Subcutaneous adipose tissue (tissue), 4 donors: Measurements from ENCODE around the gene SPA17. TPM values are rescaled to one million over a fixed set of nuclear protein-coding genes. Genes with fewer than 3 reads are reported as not detected.

Source experiments
- CTCF ChIP-seq: fragments of 450-650 bp; IDR thresholded peaks from one replicate; pipeline ENCODE4 v1.5.1; 2016; ENCODE audit warnings: low read depth, mild to moderate bottlenecking, control low read depth, antibody characterized with exemption, moderate library complexity
- total RNA-seq, 4 donors: library from RNA; depleted of rRNA; stranded (reverse); fragments of >200 nt; gene quantifications; one replicate each; pipeline ENCODE4 v1.1.0, GENCODE V29; 2016

The SPA17 gene
- total RNA-seq, 4 donors from 2014 or later: 0.94 to 5.3 (median 1.5) TPM

DNA sequence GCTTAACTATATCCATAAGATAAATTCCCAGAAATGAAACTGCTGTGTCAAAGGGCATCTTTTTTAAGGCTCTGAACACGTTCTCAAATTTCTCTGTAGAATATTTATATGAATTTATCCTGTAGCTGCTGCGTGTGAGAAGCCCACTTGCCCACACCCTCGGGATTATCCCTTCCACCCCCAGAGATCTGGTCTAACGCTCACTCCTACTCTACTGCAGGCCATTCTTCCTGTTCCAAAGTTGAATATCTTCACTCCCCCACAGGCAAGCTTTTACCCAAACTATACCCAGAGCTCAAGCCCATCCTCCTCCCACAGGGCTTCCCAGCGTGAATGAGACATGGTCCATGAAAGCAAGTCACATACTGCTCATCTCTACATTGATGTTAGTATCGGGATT is 25.1 kb upstream of the SPA17 start:
- TF ChIP-seq CTCF: no peak

GRCh38 chr11:124656774-124657630 is 16.7 kb upstream of the SPA17 start:
- no peak for TF ChIP-seq CTCF

DNA sequence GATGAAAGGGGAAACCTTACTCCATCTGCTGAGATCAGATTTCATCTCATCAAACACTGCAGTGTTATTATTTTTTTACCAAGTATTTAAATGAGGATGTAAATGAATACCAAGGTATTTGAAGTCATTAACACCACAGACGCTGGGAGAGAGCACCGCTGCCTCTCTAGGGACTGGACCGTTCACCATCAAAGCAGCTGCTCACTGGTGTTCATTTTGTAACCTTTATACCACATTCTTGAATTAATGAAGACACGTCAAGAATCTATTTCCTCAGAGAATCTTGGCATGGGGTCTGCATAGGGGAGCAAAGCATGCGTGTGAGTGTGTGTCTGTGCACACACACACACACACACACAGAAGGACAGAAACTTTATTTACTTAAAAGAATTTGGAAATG is 15.8 kb upstream of the SPA17 start:
- TF ChIP-seq CTCF: no peak

DNA sequence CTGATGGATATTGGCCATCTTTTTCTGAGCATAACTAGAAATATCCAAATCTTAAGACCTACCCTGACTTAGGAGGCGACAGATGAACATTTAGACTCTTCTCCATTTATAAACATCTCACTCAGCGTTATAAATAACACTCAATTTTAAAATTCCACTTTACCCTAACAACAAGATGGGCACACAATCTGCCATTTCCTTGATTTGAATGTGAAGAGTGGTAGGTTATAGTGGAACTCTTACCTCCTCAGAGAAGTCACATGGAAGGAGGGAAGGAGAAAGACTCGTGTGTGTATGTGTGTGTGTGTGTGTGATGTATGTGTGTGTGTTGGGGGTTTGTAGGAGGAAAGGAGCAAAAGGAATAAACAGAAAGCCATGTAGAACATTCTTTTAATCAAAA is 15.2 kb upstream of the SPA17 start:
- TF ChIP-seq CTCF: no peak

DNA sequence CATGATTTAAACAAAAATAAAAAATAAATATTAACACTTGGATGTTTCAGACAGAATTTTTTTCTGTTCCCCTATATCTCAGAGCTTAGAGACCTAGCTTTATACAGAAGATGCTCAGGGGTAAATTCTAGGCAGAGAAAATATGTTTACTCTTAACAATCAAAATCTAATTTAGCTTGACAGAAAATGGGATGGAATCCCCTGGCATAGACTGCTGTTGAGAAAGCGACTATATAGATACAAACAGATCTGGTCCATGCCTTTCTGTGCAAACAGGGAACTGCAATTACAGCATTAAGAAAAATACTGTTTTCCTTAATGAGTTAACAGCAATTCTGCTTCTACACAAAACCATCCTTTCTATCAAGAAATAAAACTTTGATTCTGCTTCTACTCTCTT is 14.7 kb upstream of the SPA17 start:
- no peak for TF ChIP-seq CTCF

GRCh38 chr11:124661553-124661952 is 12.2 kb upstream of the SPA17 start:
- TF ChIP-seq CTCF: no peak

DNA sequence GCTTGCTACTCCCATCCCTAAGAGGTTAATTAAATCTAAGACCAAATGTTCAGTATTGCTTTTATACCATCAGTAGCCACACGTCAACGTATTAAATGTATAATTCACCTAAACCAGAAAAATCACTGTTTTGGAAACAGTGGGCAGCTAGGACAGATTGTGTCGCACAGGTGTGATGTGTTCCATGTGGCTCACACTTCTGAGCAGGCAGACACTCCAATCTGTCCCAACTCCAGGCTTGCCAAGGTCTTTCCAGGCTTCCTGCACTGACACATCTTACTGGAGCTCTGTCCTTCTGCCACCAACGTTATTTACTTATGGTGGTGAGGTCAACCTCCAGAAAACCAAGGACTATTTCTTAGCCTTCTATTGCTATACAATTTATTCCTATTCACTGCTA is 11.6 kb upstream of the SPA17 start:
- no peak for TF ChIP-seq CTCF
